SK-N-DZ (cell line): ENCODE measurements around the gene SEMA6D.
"Not testable (repeated sequence)": the region's sequence is repeated elsewhere in the genome, so short reads cannot be mapped to it uniquely, and the experiment has no call there.

Source experiments
- DNase-seq: peaks from one replicate; pipeline ENCODE4 v3.0.0-alpha.2; 2015; ENCODE audit warnings: low spot score

SEMA6D gene

GRCh38 chr15:47718497-47719437, 1.5 kb downstream of the SEMA6D start:
- peak; percentile 18 for DNase-seq

GRCh38 chr15:47719730-47720129, 2.4 kb downstream of the SEMA6D start:
- no peak for DNase-seq

GRCh38 chr15:47720555-47720954, 3.2 kb downstream of the SEMA6D start:
- no peak for DNase-seq

GRCh38 chr15:47721676-47722075, 4.4 kb downstream of the SEMA6D start:
- no peak for DNase-seq

- DNase-seq = no peak
Observed at GRCh38 chr15:47724346-47724745, 7.0 kb downstream of the SEMA6D start.

- no peak for DNase-seq
Observed at GRCh38 chr15:47725051-47725450, 7.7 kb downstream of the SEMA6D start.

- no peak for DNase-seq
Observed at GRCh38 chr15:47725906-47726305, 8.6 kb downstream of the SEMA6D start.

GRCh38 chr15:47726399-47726823, 9.1 kb downstream of the SEMA6D start:
- DNase-seq = no peak

GRCh38 chr15:47727137-47727536, 9.8 kb downstream of the SEMA6D start:
- DNase-seq = no peak

- no peak for DNase-seq
Observed at GRCh38 chr15:47727676-47728075, 10.4 kb downstream of the SEMA6D start.

GRCh38 chr15:47728426-47728825, 11.1 kb downstream of the SEMA6D start:
- no peak for DNase-seq

- DNase-seq = no peak
Observed at GRCh38 chr15:47728886-47729285, 11.6 kb downstream of the SEMA6D start.

GRCh38 chr15:47731230-47731629, 13.9 kb downstream of the SEMA6D start:
- no peak for DNase-seq

GRCh38 chr15:47732248-47732647, 14.9 kb downstream of the SEMA6D start:
- DNase-seq = no peak

GRCh38 chr15:47733085-47733484, 15.8 kb downstream of the SEMA6D start:
- no peak for DNase-seq

GRCh38 chr15:47736143-47736786, 19.0 kb downstream of the SEMA6D start:
- DNase-seq = peak; percentile 52

- DNase-seq = no peak
Observed at GRCh38 chr15:47737477-47737876, 20.2 kb downstream of the SEMA6D start.

GRCh38 chr15:47738144-47738825, 21.0 kb downstream of the SEMA6D start:
- not testable (repeated sequence) for DNase-seq

GRCh38 chr15:47741082-47741481, 23.8 kb downstream of the SEMA6D start:
- no peak for DNase-seq

GRCh38 chr15:47741907-47742306, 24.6 kb downstream of the SEMA6D start:
- DNase-seq = no peak

- no peak for DNase-seq
Observed at GRCh38 chr15:47742334-47742733, 25.0 kb downstream of the SEMA6D start.

- DNase-seq = no peak
Observed at GRCh38 chr15:47742742-47743141, 25.4 kb downstream of the SEMA6D start.
